CD14-positive monocyte (primary cell): Measurements from ENCODE around the gene TGFBR3. TPM values are rescaled to one million over a fixed set of nuclear protein-coding genes. Genes with fewer than 3 reads are reported as not detected.

Experiments used
- DNase-seq, 3 donors: peaks; one replicate each; pipeline ENCODE4 v3.0.0-alpha.2; 2011 to 2022
- H2AFZ ChIP-seq: 2 replicates; pipeline ENCODE4 v1.6.0; 2012; ENCODE audit warnings: mild to moderate bottlenecking, low read depth, low read length, inconsistent platforms; ENCODE audit not compliant: insufficient read depth, poor library complexity, severe bottlenecking
- H3K27ac ChIP-seq, 2 donors: 1 replicate in 1 of 2; 2 replicates in 1 of 2; pipeline ENCODE4 v1.5.1; 2012 to 2013; ENCODE audit warnings: low read length in 2 of 2, control low read depth in 1 of 2, inconsistent platforms in 1 of 2, low read depth in 1 of 2, mild to moderate bottlenecking in 1 of 2
- H3K27me3 ChIP-seq, 2 donors: one replicate each; pipeline versions ENCODE4 v1.6.0 to v1.6.1; 2011 to 2013; ENCODE audit warnings: low read length in 2 of 2; ENCODE audit not compliant: control insufficient read depth in 2 of 2, insufficient read depth in 2 of 2
- H3K36me3 ChIP-seq, 2 donors: replicated peaks in 1 of 2; 1 replicate in 1 of 2; 2 replicates in 1 of 2; pipeline versions ENCODE4 v1.5.1 to v1.6.1; 2012 to 2013; ENCODE audit warnings: low read length in 2 of 2, control low read depth in 1 of 2, inconsistent platforms in 1 of 2, mild to moderate bottlenecking in 1 of 2; ENCODE audit not compliant: insufficient read depth in 2 of 2, control insufficient read depth in 1 of 2
- H3K4me1 ChIP-seq, 2 donors: 1 replicate in 1 of 2; 2 replicates in 1 of 2; pipeline versions ENCODE4 v1.5.1 to v1.6.1; 2012 to 2013; ENCODE audit warnings: low read length in 2 of 2, control low read depth in 1 of 2, inconsistent platforms in 1 of 2, mild to moderate bottlenecking in 1 of 2, moderate library complexity in 1 of 2; ENCODE audit not compliant: insufficient read depth in 2 of 2, control insufficient read depth in 1 of 2
- H3K4me2 ChIP-seq: replicated peaks from 2 replicates; pipeline ENCODE3; 2012; ENCODE audit warnings: low read length, moderate library complexity, mild to moderate bottlenecking; ENCODE audit not compliant: poor library complexity, severe bottlenecking; ENCODE audit errors: extremely low read depth
- H3K4me3 ChIP-seq, 3 experiments: fragments of 200-600 bp in 1 of 3; sonication (generic) in 1 of 3; replicated peaks in 1 of 3; 1 replicate in 2 of 3; 2 replicates in 1 of 3; pipeline ENCODE4 v1.5.1; 2011 to 2013; ENCODE audit warnings: low read length in 3 of 3, mild to moderate bottlenecking in 3 of 3, control low read depth in 2 of 3, low read depth in 2 of 3, inconsistent platforms in 1 of 3, moderate library complexity in 1 of 3
- H3K79me2 ChIP-seq: 2 replicates; pipeline ENCODE4 v1.6.0; 2012; ENCODE audit warnings: mild to moderate bottlenecking, control low read depth, inconsistent platforms, low read length, moderate library complexity; ENCODE audit not compliant: insufficient read depth
- H3K9ac ChIP-seq: 2 replicates; pipeline ENCODE4 v1.6.0; 2017; ENCODE audit warnings: low read length, mild to moderate bottlenecking; ENCODE audit not compliant: insufficient read depth, poor library complexity, severe bottlenecking
- H3K9me3 ChIP-seq, 2 donors: replicated peaks in 1 of 2; 1 replicate in 1 of 2; 2 replicates in 1 of 2; pipeline versions ENCODE4 v1.5.1 to v1.6.1; 2012 to 2013; ENCODE audit warnings: low read length in 2 of 2, control low read depth in 1 of 2; ENCODE audit not compliant: control insufficient read depth in 1 of 2, insufficient read depth in 1 of 2
- H4K20me1 ChIP-seq: 2 replicates; pipeline ENCODE4 v1.6.0; 2012; ENCODE audit warnings: mild to moderate bottlenecking, low read length, control low read depth, moderate library complexity; ENCODE audit not compliant: insufficient read depth
- H3K27ac Mint-ChIP-seq, 7 donors: one replicate each; pipeline ENCODE4 v1.8.0; 2020; ENCODE audit warnings: mild to moderate bottlenecking in 7 of 7, mixed read lengths in 7 of 7, moderate library complexity in 6 of 7, inconsistent platforms in 2 of 7
- H3K27me3 Mint-ChIP-seq, 3 donors: one replicate each; pipeline ENCODE4 v1.8.0; 2021 to 2022; ENCODE audit warnings: low read depth in 3 of 3, mild to moderate bottlenecking in 3 of 3, mixed read lengths in 3 of 3, moderate library complexity in 3 of 3, inconsistent platforms in 1 of 3
- H3K36me3 Mint-ChIP-seq, 2 donors: one replicate each; pipeline ENCODE4 v1.8.0; 2020; ENCODE audit warnings: mixed read lengths in 2 of 2, inconsistent platforms in 1 of 2, mild to moderate bottlenecking in 1 of 2
- H3K4me1 Mint-ChIP-seq: one replicate; pipeline ENCODE4 v1.8.0; 2020; ENCODE audit warnings: mild to moderate bottlenecking, mixed read lengths
- H3K4me3 Mint-ChIP-seq, 2 donors: one replicate each; pipeline ENCODE4 v1.8.0; 2020; ENCODE audit warnings: mild to moderate bottlenecking in 2 of 2, mixed read lengths in 2 of 2, moderate library complexity in 1 of 2
- H3K9me3 Mint-ChIP-seq, 7 donors: one replicate each; pipeline ENCODE4 v1.8.0; 2020 to 2022; ENCODE audit warnings: mixed read lengths in 7 of 7, mild to moderate bottlenecking in 6 of 7, moderate library complexity in 6 of 7, inconsistent platforms in 2 of 7
- CTCF ChIP-seq: fragments of 200-600 bp; IDR thresholded peaks from one replicate; pipeline ENCODE4 v1.8.0; 2022; ENCODE audit warnings: antibody characterized with exemption, mild to moderate bottlenecking
- WGBS: methylation state at CpG from one replicate; pipeline ENCODE4 v1.1.5; 2013; ENCODE audit warnings: missing lambda C conversion rate; ENCODE audit not compliant: insufficient coverage; 5-methylcytosine and 5-hydroxymethylcytosine counted together
- intact Hi-C, 2 donors: fragments of 100-400 bp; cut with micrococcal nuclease; formaldehyde crosslinking; loops; one replicate each; pipeline versions ENCODE4 v1.15.0 to v1.15.1; 2023
- polyA plus RNA-seq, 3 donors: library from polyadenylated mRNA; depleted of rRNA in 1 of 3; unstranded in 2 of 3; stranded (reverse) in 1 of 3; fragments of 300-500 nt in 2 of 3; fragments of >200 nt in 1 of 3; fragmentation: Illumina TruSeq in 2 of 3; gene quantifications; 1 replicate in 2 of 3; 2 replicates in 1 of 3; pipeline ENCODE4 v1.2.3, GENCODE V29; 2012 to 2021

TGFBR3 gene
- polyA plus RNA-seq, 3 donors = 0.09 to 0.28 (median 0.20) TPM

GRCh38 chr1:91879733-91880132 lies 6.2 kb downstream of the TGFBR3 start:
- no peak overlapping the region for H3K4me3 Mint-ChIP-seq
- Histone ChIP-seq H3K36me3 (no peaks in the 10 kb centered on the region), H3K27me3 (peaks cover 21 to 31% of the 10 kb centered on the region in 2 donors), H3K9me3 (peaks cover 0 to 7% of the 10 kb centered on the region in 2 donors), H3K9ac (no peak overlapping the region), H3K27ac (no peak overlapping the region), H3K4me1 (peaks cover 2 to 3% of the 10 kb centered on the region in 2 donors), H2AFZ (no peak overlapping the region), H3K4me2 (no peak overlapping the region), H4K20me1 (no peaks in the 10 kb centered on the region), H3K79me2 (no peaks in the 10 kb centered on the region), H3K4me3 (no peak overlapping the region)
- DNase-seq = no peak
- peaks cover 0 to 3% (median 0%) of the 10 kb centered on the region in 7 donors for H3K9me3 Mint-ChIP-seq
- peaks cover 0 to 5% of the 10 kb centered on the region in 2 donors for H3K36me3 Mint-ChIP-seq
- no peak overlapping the region for H3K27ac Mint-ChIP-seq
- peaks cover 5% of the 10 kb centered on the region for H3K4me1 Mint-ChIP-seq
- no peak for TF ChIP-seq CTCF
- intact Hi-C loops = no loop called here
- H3K27me3 Mint-ChIP-seq = peaks cover 24 to 42% (median 38%) of the 10 kb centered on the region in 3 donors

GRCh38 chr1:91877574-91878208 lies 8.3 kb downstream of the TGFBR3 start:
- H3K27ac ChIP-seq = no peak overlapping the region
- H3K36me3 ChIP-seq = no peaks in the 10 kb centered on the region
- H3K27ac Mint-ChIP-seq = no peak overlapping the region
- no peaks in the 10 kb centered on the region for H3K79me2 ChIP-seq
- no peak overlapping the region for H3K4me2 ChIP-seq
- no peaks in the 10 kb centered on the region for H3K4me1 Mint-ChIP-seq
- H3K4me3 ChIP-seq = no peak overlapping the region
- H3K9me3 Mint-ChIP-seq = no peaks in the 10 kb centered on the region
- H3K9ac ChIP-seq = no peak overlapping the region
- H3K27me3 ChIP-seq = peaks cover 3 to 12% of the 10 kb centered on the region in 2 donors
- H3K4me1 ChIP-seq = no peaks in the 10 kb centered on the region
- intact Hi-C loops = no loop called here
- TF ChIP-seq CTCF = no peak
- no peaks in the 10 kb centered on the region for H4K20me1 ChIP-seq
- peaks cover 8 to 24% (median 19%) of the 10 kb centered on the region in 3 donors for H3K27me3 Mint-ChIP-seq
- DNase-seq = no peak
- H3K9me3 ChIP-seq = no peaks in the 10 kb centered on the region
- no peak overlapping the region for H3K4me3 Mint-ChIP-seq
- H2AFZ ChIP-seq = no peak overlapping the region
- H3K36me3 Mint-ChIP-seq = no peaks in the 10 kb centered on the region
- no CpG with 5 or more reads among the region's 5 CpGs for WGBS
